ENCODE results near the gene PDLIM3.

- TF ChIP-seq, protein P1, sequence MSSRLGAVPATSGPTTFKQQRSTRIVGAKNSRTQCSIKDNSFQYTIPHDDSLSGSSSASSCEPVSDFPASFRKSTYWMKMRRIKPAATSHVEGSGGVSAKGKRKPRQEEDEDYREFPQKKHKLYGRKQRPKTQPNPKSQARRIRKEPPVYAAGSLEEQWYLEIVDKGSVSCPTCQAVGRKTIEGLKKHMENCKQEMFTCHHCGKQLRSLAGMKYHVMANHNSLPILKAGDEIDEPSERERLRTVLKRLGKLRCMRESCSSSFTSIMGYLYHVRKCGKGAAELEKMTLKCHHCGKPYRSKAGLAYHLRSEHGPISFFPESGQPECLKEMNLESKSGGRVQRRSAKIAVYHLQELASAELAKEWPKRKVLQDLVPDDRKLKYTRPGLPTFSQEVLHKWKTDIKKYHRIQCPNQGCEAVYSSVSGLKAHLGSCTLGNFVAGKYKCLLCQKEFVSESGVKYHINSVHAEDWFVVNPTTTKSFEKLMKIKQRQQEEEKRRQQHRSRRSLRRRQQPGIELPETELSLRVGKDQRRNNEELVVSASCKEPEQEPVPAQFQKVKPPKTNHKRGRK (CRISPR knock-in tag; IDR thresholded peaks at IDR 0.05; ENCODE audit: borderline replicate concordance): no peak
- TF ChIP-seq ATF2 (CRISPR knock-in tag; IDR thresholded peaks at IDR 0.05; ENCODE audit: borderline replicate concordance, low read depth) (no peak), TP53 (CRISPR knock-in tag; IDR thresholded peaks at IDR 0.05) (no peak), FOXK1 (CRISPR knock-in tag; IDR thresholded peaks at IDR 0.05) (no peak), CBFB (CRISPR knock-in tag; IDR thresholded peaks at IDR 0.05; ENCODE audit: low read depth) (no peak), ZBTB43 (CRISPR knock-in tag; IDR thresholded peaks at IDR 0.05) (no peak)
- TF ChIP-seq, protein P2, sequence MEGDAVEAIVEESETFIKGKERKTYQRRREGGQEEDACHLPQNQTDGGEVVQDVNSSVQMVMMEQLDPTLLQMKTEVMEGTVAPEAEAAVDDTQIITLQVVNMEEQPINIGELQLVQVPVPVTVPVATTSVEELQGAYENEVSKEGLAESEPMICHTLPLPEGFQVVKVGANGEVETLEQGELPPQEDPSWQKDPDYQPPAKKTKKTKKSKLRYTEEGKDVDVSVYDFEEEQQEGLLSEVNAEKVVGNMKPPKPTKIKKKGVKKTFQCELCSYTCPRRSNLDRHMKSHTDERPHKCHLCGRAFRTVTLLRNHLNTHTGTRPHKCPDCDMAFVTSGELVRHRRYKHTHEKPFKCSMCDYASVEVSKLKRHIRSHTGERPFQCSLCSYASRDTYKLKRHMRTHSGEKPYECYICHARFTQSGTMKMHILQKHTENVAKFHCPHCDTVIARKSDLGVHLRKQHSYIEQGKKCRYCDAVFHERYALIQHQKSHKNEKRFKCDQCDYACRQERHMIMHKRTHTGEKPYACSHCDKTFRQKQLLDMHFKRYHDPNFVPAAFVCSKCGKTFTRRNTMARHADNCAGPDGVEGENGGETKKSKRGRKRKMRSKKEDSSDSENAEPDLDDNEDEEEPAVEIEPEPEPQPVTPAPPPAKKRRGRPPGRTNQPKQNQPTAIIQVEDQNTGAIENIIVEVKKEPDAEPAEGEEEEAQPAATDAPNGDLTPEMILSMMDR (IDR thresholded peaks at IDR 0.05): no peak
Observed at GRCh38 chr4:185578284-185578683, 43.0 kb upstream of the PDLIM3 start.

Measured in WTC11 (cell line).